Epithelial cell of prostate (primary cell): Measurements from ENCODE around the gene MAPK8.

Experiments used
- DNase-seq: peaks from one replicate; pipeline ENCODE4 v3.0.0-alpha.2; 2011; ENCODE audit warnings: low read depth, low spot score
- H3K27ac ChIP-seq: fragments of 450-650 bp; 2 replicates; pipeline ENCODE4 v1.5.1; 2017; ENCODE audit warnings: mild to moderate bottlenecking

MAPK8 gene

GRCh38 chr10:48456361-48456804 lies 149.9 kb downstream of the MAPK8 start:
- DNase-seq, result no peak
- no peak overlapping the region for H3K27ac ChIP-seq

- no peak for DNase-seq
Measured at GRCh38 chr10:48456808-48457761, 150.6 kb downstream of the MAPK8 start.

GRCh38 chr10:48457949-48458661 lies 151.6 kb downstream of the MAPK8 start:
- H3K27ac ChIP-seq, result no peak overlapping the region
- no peak for DNase-seq

More at GRCh38 chr10:48456808-48457761, 150.6 kb downstream of the MAPK8 start:
- H3K27ac ChIP-seq, result no peak overlapping the region

GRCh38 chr10:48458662-48459048 lies 152.2 kb downstream of the MAPK8 start:
- no peak for DNase-seq
- no peak overlapping the region for H3K27ac ChIP-seq

GRCh38 chr10:48459270-48460150 lies 153.0 kb downstream of the MAPK8 start:
- DNase-seq, result no peak
- no peak overlapping the region for H3K27ac ChIP-seq

- no peak overlapping the region for H3K27ac ChIP-seq
- no peak for DNase-seq
Measured at GRCh38 chr10:48460182-48460581, 153.7 kb downstream of the MAPK8 start.

- no peak for DNase-seq
- no peak overlapping the region for H3K27ac ChIP-seq
Measured at GRCh38 chr10:48461623-48462481, 155.4 kb downstream of the MAPK8 start.

- DNase-seq, result no peak
- H3K27ac ChIP-seq, result no peak overlapping the region
Measured at GRCh38 chr10:48462482-48463020, 156.1 kb downstream of the MAPK8 start.

- no peak overlapping the region for H3K27ac ChIP-seq
- no peak for DNase-seq
Measured at GRCh38 chr10:48463318-48464003, 157.0 kb downstream of the MAPK8 start.

- no peak overlapping the region for H3K27ac ChIP-seq
- DNase-seq, result no peak
Measured at GRCh38 chr10:48464121-48464870, 157.8 kb downstream of the MAPK8 start.

GRCh38 chr10:48464871-48465736 lies 158.6 kb downstream of the MAPK8 start:
- DNase-seq, result no peak
- peak overlapping the region; percentile 7 for H3K27ac ChIP-seq

GRCh38 chr10:48465860-48466521 lies 159.5 kb downstream of the MAPK8 start:
- DNase-seq, result no peak
- peak overlapping the region; percentile 7 for H3K27ac ChIP-seq

GRCh38 chr10:48466611-48467240 lies 160.2 kb downstream of the MAPK8 start:
- DNase-seq, result no peak
- peak overlapping the region; percentile 7 for H3K27ac ChIP-seq

- no peak overlapping the region for H3K27ac ChIP-seq
- no peak for DNase-seq
Measured at GRCh38 chr10:48467669-48468068, 161.2 kb downstream of the MAPK8 start.

GRCh38 chr10:48468130-48468790 lies 161.8 kb downstream of the MAPK8 start:
- H3K27ac ChIP-seq, result no peak overlapping the region
- no peak for DNase-seq
